CD4-positive, alpha-beta T cell treated with Interleukin-21 for 1 hour (primary cell): ENCODE results near the gene MYOM1.
"Not testable (repeated sequence)": the region's sequence is repeated elsewhere in the genome, so short reads cannot be mapped to it uniquely, and the experiment has no call there.

Experiments
- DNase-seq: peaks from one replicate; pipeline ENCODE4 v3.0.0-alpha.2; 2020

MYOM1 gene

DNA sequence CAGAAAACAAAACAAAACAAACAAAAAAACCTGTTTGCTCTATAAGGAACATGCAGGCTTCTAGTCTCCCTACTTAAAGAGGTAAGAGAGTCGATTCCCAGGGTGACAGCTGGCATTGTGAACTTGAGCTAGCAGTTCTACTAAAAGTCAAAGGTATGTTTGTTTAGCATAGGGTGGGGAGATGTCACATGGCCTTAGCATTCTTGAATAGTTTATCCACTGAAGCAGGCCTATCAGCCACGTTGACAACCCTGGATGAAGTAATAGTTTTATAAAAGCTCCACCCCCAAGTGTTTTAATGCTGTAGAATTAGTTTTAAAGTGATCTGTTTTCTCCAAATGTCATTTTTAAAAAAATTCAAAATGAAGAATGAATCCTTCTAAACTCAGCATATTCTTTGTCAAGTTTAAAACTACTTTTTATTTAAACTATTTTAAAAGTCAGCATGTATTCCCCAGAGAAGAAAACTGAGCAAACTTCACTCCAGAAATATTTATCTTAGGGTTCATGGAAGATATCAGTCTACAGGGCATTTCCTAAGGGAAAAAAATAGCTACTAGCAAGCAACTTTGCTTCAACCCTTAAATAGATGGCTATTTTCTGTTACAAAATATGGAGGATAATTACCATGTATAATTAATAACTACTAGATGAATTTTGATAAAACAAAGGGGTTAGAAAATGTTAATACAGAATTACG lies 1.7 kb downstream of the MYOM1 start:
- no peak for DNase-seq

DNA sequence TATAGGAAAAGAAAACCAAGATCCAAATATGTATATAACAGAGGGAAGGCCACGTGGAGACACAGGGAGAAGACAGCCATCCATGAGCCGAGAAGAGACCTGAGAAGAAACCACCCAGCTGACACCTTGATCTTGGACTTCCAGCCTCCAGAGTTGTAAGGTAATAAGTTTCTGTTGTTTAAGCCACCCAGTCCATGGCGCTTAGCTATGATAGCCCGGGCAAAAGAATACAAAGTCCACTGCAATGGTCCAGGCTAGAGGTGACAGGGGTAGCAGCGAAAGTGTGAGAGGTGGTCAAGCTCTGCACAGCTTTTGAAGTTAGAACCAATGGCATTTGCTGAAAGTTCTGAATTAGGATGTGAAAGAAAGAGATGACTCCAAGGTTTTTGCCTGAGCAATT lies 2.8 kb downstream of the MYOM1 start:
- no peak for DNase-seq

- no peak for DNase-seq
These were observed 4.7 kb downstream of the MYOM1 start for GRCh38 chr18:3214855-3215637.

DNA sequence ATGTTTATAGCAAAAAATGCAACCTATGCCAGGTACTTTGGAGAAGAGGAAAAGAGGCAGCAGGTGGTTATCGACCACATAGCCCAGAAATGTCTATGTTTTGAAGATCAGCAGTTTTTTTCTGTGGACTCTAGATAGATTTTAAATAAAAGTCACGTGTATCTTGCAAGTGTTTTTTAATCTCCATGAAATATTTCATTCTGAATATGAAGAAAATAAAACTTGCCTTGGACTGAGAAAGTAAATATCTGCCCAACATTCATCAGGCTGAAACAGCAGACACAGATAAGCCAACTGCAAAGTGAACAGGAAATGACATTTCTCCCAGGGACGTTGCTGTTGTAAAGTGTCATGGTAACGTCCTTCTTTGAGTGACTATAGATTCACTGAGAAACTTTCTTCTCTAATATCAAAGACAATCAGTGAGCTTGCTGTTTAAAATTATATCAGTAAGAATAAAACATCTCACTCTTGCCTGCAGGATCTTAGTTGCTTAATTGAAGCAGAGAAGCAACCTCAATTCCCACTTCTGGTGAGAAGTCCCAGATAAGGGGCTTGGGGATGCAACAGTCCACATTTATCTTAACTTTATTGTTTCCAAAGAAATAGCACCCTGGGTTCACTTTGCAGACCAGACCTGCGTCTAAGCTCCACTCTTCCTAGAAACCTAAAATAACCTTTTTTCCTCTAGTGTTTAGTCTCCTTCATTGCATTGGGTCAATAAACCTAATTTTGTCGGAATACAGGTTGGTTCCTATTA lies 6.3 kb downstream of the MYOM1 start:
- DNase-seq: peak; percentile 22

- no peak for DNase-seq
These were observed 7.1 kb downstream of the MYOM1 start for GRCh38 chr18:3212657-3213056.

DNA sequence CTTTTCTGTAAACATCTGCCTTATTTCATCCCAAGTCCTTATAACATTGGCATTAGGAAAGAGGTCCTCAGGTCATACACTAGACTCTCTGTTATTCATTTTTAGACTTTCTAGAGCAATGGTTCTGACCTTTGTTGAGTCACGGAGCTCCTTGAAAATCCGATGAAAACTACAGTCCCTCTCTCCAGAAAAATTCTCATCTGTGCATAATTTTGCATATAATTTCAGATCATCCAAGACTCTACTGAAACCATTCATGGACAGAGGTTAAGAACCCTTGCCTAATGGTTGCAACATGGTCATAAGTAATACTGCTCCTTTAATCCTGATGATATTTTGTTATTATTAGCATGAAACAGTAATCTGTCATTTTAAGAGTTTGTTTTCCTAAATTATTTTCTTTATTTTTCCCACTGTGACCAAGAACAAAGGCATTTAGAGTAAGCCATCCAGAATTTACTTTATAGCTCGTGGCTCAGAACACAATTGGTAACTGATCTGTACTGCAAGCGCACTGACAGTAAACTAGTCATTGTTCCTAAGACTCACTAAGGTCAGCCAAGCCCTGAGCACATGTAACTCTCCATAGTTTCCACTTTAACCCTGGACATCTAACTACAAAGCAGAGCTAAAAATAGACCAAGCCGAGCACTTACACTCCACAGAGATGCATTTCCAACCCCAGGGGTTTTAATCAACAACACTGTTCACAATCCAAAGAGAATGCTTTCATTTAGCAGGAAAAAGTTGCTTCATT lies 8.4 kb downstream of the MYOM1 start:
- DNase-seq: no peak

- no peak for DNase-seq
These were observed 9.8 kb downstream of the MYOM1 start for GRCh38 chr18:3209859-3210569.

- no peak for DNase-seq
These were observed 12.2 kb downstream of the MYOM1 start for GRCh38 chr18:3207565-3207964.

GRCh38 chr18:3205239-3205638 lies 14.5 kb downstream of the MYOM1 start:
- no peak for DNase-seq

- no peak for DNase-seq
These were observed 19.7 kb downstream of the MYOM1 start for GRCh38 chr18:3199942-3200645.

DNA sequence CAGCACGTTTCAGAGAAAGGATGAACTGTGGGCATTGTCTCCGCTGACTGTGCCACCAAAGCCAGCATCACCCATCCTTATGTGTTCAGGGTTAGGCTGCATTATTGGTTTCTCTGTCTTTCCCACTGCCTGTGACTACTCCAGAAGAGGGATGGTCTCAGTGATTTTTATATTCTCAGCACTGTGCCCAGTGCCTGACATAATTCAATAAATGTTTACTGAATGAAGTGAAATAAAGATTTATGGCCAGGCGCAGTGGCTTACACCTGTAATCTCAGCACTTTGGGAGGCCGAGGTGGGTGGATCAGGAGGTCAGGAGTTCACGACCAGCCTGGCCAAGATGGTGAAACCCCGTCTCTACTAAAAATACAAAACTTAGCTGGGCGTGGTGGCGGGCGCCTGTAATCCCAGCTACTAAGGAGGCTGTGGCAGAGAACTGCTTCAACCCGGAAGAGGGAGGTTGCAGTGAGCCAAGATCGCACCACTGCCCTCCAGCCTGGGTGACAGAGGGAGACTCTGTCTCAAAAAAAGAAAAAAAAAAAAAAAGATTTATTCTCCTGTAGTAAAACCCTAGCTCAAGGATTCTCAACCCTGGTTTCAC lies 21.4 kb downstream of the MYOM1 start:
- DNase-seq: not testable (repeated sequence)

DNA sequence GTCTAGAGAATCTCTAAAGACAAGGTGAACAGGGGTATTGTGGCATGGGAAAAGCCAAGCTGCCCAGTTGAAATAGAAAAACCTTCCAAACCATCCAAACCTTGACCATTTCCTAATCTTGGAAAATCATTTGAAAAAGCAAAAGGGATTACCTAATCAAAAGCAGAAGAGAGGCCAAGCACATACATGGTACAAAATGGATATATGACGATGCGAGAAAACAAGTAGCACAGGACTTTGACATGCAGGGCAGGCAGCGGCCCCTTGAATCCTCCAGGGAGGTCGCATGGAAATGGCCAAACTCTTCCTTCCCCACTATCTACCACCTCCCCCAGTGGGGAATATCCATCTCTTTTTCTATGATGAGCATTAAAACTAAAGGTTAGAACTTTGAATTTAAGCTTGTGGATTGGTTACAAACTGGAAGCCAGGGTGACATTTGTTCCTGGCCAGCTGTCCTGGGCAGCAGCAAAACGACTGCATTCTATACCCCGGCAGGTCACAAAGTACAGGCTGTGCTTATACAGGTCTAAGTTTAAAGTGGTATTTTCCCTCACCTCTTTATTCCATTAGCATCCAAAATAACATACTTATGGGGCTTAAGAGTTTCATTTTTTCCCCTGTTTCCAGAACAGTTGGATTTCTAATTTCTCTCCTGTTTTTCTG lies 24.7 kb downstream of the MYOM1 start:
- DNase-seq: no peak

- DNase-seq: no peak
These were observed 26.4 kb downstream of the MYOM1 start for GRCh38 chr18:3193331-3193730.

DNA sequence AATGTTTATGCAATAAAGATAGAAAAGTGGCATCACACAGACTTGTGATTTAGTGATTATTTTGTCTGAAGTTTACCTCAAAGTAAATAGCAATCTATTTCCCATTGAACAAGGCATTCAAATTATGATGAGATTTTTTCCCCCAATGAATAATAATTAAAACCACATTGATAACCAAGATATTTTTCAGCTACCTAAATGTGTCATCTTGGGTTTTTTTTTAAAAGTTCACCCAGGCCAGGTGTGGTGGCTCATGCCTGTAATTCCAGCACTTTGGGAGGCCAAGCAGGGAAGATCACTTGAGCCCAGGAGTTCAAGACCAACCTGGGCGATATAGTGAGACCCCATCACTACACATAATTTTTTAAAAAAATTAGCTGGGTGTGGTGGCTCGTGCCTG lies 27.0 kb downstream of the MYOM1 start:
- no peak for DNase-seq

DNA sequence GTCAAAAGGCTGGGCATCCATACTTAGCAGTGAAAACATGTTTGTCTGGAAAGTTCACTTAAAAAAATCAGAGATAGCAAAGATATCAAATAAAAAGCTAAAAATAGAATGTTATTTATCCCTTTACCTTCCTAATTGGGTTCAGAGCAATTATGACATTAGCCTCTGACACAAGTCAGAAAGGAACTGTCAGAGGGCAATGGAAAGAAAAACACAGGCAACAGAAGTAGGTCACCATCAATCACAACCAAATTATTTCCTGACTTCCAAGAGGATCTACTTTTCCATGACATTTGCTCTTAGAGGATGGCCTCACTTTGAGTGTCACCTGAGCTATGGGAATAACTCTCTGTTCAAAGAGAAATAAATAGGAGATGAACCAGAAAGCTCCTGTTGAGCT lies 27.5 kb downstream of the MYOM1 start:
- DNase-seq: no peak

DNA sequence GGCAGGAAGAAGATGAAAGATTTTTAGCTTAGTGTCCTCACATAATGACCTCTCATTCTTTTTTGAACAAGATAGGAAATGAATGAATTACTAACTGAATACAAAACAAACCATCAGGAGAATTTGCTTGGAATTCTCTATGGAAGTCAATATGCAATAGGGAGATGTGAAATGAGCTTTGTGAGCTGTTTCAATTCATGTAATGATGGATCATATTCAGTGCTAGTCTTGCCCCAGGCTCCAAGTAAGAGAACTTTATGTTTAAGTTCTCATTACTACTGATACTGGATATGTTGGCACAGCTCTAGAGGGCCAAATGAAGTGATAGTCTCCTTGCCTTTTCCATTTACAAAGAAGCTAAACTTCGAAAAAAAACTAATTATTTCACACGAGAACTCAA lies 29.2 kb downstream of the MYOM1 start:
- no peak for DNase-seq

- no peak for DNase-seq
These were observed 29.9 kb downstream of the MYOM1 start for GRCh38 chr18:3189884-3190283.

DNA sequence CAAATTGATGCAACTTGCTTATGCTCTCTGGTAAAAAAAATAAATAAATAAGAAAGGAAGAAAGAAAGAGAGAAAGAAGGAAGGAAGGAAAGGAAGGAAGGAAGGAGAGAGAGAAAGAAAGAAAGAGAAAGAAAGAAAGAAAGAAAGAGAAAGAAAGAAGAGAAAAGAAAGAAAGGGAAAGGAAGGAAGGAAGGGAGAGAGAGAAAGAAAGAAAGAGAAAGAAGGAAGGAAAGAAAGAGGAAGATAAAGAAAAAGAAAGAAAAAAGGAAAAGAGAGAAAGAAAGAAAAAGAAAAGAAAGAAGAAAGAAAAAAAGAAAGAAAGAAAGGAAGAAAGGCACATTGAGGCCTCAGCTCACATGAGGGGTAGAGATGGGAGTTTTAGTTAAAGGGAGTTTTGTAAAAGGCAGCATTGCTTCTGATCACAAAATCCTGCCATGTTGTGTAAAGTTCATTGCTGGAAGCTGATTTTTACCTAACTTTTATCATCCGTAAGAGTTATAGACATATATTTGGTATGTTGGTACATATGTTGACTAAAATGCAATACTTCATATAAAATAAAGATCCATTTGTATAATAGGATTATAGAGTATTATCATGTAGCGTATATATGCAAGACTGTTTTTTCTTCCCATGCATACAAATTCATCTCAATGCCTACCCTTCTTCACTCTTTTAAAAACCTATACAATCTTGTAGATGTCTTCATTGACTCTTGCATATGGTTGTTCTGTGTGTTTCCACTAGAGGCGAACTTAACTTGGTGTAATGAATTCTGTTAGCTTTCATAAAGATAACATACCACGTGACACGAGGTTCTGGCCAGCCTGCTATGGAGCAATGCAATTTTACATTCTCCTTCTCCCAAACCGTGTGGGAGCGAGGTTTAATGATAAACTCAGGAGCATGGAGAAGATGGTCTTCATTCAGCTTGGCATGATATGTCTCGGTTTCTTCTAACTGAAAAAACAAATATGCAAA lies 32.8 kb downstream of the MYOM1 start:
- DNase-seq: no peak

DNA sequence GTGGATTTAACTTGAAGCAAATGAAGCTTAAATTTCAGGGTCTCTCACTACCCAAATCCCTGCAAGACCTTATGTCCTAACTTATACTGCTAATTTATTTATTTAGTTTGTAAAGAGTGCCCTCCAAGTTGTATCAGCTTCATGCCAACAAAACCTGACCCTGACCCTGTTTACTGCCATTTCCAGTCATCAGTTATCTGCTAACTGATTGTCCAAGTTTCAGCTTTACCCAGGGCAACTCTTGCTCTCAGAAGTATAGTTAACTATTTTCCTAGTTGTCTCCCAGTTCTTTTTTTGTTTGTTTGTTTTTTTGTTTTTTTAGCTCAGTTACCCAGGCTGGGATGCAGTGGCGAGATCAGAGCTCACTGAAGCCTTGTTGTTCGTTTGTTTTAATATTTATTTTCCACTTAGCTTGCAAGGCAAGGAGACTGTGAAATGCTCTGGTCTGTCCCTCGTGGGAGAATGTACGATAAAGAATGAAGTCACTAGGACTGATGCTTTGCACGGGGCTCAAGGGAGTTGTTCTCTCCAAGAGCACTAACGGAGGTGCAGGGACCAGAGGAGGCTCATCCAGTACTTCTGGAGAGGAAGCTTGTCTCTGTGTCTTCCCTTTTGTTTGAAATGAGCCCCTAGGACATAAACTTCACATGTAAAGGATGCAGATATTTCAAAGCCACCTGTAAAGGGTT lies 35.3 kb downstream of the MYOM1 start:
- DNase-seq: no peak
